ENCODE data around the gene RALGPS1.

RALGPS1 gene

DNA sequence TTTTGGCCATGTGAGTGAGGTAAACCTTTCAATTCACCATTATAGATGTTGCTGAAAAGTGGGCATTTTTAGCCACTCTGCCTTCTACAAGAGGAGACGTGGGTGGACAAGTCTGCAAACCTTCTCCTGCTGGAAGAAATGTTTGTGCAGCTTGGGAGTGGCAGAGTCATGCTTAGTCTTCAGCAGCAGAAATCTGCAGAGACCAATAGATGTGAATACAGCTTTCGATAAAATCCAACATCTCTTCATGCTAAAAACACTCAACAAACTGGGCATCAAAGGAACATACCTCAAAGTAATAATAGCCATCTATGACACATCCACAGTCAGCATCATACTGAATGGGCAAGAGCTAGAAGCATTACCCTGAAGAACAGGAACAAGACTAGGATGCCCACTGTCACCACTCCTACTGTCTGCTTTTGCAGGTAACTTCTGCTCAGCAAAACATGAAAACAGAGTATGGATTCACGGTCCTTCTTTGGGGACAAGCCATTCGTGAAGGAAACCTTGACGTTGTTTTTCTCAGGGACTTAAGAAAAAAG lies 91.3 kb downstream of the RALGPS1 start:
- peaks cover 19% of the 10 kb centered on the region for H3K4me1 ChIP-seq (ENCODE audit: low read length)
- H2AFZ ChIP-seq (ENCODE audit: low read depth, low read length) = no peak overlapping the region
- peak overlapping the region; percentile 43 for H3K4me2 ChIP-seq (ENCODE audit: low read length)
- H3K27me3 ChIP-seq (ENCODE audit: low read depth, low read length) = no peaks in the 10 kb centered on the region
- H3K79me2 ChIP-seq (ENCODE audit: low read length) = no peaks in the 10 kb centered on the region
- H3K36me3 ChIP-seq (replicated peaks; ENCODE audit: low read depth, low read length) = no peaks in the 10 kb centered on the region
- H3K9ac ChIP-seq (ENCODE audit: low read length) = no peak overlapping the region
- H3K9me3 ChIP-seq (ENCODE audit: insufficient read depth, low read length) = no peaks in the 10 kb centered on the region
- TF ChIP-seq, protein P1, sequence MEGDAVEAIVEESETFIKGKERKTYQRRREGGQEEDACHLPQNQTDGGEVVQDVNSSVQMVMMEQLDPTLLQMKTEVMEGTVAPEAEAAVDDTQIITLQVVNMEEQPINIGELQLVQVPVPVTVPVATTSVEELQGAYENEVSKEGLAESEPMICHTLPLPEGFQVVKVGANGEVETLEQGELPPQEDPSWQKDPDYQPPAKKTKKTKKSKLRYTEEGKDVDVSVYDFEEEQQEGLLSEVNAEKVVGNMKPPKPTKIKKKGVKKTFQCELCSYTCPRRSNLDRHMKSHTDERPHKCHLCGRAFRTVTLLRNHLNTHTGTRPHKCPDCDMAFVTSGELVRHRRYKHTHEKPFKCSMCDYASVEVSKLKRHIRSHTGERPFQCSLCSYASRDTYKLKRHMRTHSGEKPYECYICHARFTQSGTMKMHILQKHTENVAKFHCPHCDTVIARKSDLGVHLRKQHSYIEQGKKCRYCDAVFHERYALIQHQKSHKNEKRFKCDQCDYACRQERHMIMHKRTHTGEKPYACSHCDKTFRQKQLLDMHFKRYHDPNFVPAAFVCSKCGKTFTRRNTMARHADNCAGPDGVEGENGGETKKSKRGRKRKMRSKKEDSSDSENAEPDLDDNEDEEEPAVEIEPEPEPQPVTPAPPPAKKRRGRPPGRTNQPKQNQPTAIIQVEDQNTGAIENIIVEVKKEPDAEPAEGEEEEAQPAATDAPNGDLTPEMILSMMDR (IDR thresholded peaks at IDR 0.05; ENCODE audit: low read depth, low read length) = no peak
- TF ChIP-seq EZH2phosphoT487 (IDR thresholded peaks at IDR 0.05; ENCODE audit: low read depth) = no peak
- H3K4me3 ChIP-seq (ENCODE audit: low read length) = no peak overlapping the region
- H4K20me1 ChIP-seq (ENCODE audit: insufficient read depth, low read length) = no peaks in the 10 kb centered on the region
- no peak overlapping the region for H3K27ac ChIP-seq (ENCODE audit: low read length)

DNA sequence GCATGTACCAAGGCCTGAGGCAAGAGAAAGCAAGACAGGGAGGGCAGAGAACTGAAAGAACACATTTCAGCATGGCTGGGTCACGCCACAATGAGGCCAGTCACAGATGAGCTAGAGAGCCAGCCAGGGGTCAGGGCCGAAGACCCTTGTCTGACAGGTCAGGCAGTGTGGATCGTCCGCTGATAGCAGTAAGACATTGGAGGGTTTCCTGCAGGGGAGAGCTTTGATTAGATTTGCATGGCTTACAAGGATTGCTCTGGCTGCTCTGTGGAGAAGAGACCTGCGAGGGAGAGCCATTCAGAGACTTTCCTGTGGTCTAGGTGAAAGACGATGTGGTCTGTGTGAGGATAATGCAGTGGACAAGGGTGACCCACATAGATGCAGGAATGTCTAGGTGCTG lies 93.1 kb downstream of the RALGPS1 start:
- Histone ChIP-seq H3K36me3 (replicated peaks; ENCODE audit: low read depth, low read length) (no peaks in the 10 kb centered on the region), H3K27me3 (ENCODE audit: low read depth, low read length) (no peaks in the 10 kb centered on the region), H2AFZ (ENCODE audit: low read depth, low read length) (no peak overlapping the region), H3K9ac (ENCODE audit: low read length) (no peak overlapping the region), H3K79me2 (ENCODE audit: low read length) (no peaks in the 10 kb centered on the region), H3K4me2 (ENCODE audit: low read length) (no peak overlapping the region), H4K20me1 (ENCODE audit: insufficient read depth, low read length) (no peaks in the 10 kb centered on the region), H3K27ac (ENCODE audit: low read length) (no peak overlapping the region), H3K4me1 (ENCODE audit: low read length) (peaks cover 19% of the 10 kb centered on the region), H3K9me3 (ENCODE audit: insufficient read depth, low read length) (no peaks in the 10 kb centered on the region), H3K4me3 (ENCODE audit: low read length) (no peak overlapping the region)
- TF ChIP-seq EZH2phosphoT487 (IDR thresholded peaks at IDR 0.05; ENCODE audit: low read depth) = no peak
- TF ChIP-seq, protein P1 (IDR thresholded peaks at IDR 0.05; ENCODE audit: low read depth, low read length) = no peak

DNA sequence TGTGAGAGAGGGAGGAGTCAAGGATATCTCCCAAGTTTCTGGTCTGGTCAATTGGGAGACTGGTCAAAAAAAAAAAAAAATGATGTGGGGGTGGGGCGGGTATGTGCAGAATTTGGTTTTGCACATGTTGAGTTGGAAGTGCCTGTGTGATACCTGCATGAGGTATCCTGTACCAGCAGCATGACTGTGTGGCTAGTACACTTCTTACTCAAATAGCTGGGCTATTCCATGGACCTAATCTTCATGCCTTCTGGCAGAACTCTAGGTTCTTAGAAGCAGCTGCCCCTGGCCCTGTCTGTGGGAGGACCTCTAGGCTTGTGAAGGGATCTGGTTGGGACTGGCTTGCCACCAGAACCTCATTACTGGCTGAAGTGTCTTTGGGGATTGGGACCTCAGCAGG lies 93.5 kb downstream of the RALGPS1 start:
- Histone ChIP-seq H4K20me1 (ENCODE audit: insufficient read depth, low read length) (no peaks in the 10 kb centered on the region), H3K4me3 (ENCODE audit: low read length) (no peak overlapping the region), H3K9me3 (ENCODE audit: insufficient read depth, low read length) (no peaks in the 10 kb centered on the region), H2AFZ (ENCODE audit: low read depth, low read length) (no peak overlapping the region), H3K9ac (ENCODE audit: low read length) (no peak overlapping the region), H3K4me2 (ENCODE audit: low read length) (no peak overlapping the region), H3K4me1 (ENCODE audit: low read length) (peaks cover 19% of the 10 kb centered on the region), H3K27me3 (ENCODE audit: low read depth, low read length) (no peaks in the 10 kb centered on the region), H3K27ac (ENCODE audit: low read length) (no peak overlapping the region), H3K79me2 (ENCODE audit: low read length) (no peaks in the 10 kb centered on the region), H3K36me3 (replicated peaks; ENCODE audit: low read depth, low read length) (no peaks in the 10 kb centered on the region)
- no peak for TF ChIP-seq EZH2phosphoT487 (IDR thresholded peaks at IDR 0.05; ENCODE audit: low read depth)
- TF ChIP-seq, protein P1 (IDR thresholded peaks at IDR 0.05; ENCODE audit: low read depth, low read length) = no peak

DNA sequence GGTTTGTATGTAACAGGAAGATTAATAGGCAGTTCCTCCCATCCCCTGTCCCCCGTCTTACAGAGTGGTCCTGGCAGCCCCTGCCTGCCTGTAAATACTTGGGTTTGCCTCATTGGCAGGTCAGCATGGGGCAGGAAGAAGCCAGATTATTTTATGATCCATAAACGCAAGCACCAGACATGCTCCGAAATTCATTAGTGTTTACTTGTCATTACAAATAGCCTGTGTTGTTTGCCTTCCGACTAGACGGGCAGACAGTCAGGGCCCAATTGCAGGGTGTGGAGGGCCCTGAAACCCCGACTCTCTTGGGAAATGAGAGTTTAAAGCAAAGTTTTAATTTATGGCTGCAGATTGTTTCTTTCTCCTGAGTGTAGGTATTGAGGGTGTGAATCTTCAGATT lies 97.2 kb downstream of the RALGPS1 start:
- H3K4me3 ChIP-seq (ENCODE audit: low read length) = no peak overlapping the region
- no peak overlapping the region for H3K27ac ChIP-seq (ENCODE audit: low read length)
- no peaks in the 10 kb centered on the region for H3K27me3 ChIP-seq (ENCODE audit: low read depth, low read length)
- no peaks in the 10 kb centered on the region for H3K79me2 ChIP-seq (ENCODE audit: low read length)
- H3K4me2 ChIP-seq (ENCODE audit: low read length) = no peak overlapping the region
- no peaks in the 10 kb centered on the region for H4K20me1 ChIP-seq (ENCODE audit: insufficient read depth, low read length)
- no peak overlapping the region for H3K9ac ChIP-seq (ENCODE audit: low read length)
- no peaks in the 10 kb centered on the region for H3K36me3 ChIP-seq (replicated peaks; ENCODE audit: low read depth, low read length)
- H3K9me3 ChIP-seq (ENCODE audit: insufficient read depth, low read length) = no peaks in the 10 kb centered on the region
- TF ChIP-seq EZH2phosphoT487 (IDR thresholded peaks at IDR 0.05; ENCODE audit: low read depth) = no peak
- TF ChIP-seq, protein P1 (IDR thresholded peaks at IDR 0.05; ENCODE audit: low read depth, low read length) = no peak
- H3K4me1 ChIP-seq (ENCODE audit: low read length) = no peaks in the 10 kb centered on the region
- no peak overlapping the region for H2AFZ ChIP-seq (ENCODE audit: low read depth, low read length)

Measured in OCI-LY3 (cell line).